Endodermal cell (in vitro differentiated cells): Measurements from ENCODE around the gene SRD5A2. TPM values are rescaled to one million over a fixed set of nuclear protein-coding genes. Genes with fewer than 3 reads are reported as not detected.

ENCODE experiments used
- DNase-seq: peaks from one replicate; pipeline ENCODE4 v3.0.0-alpha.2; 2017
- H3K27ac ChIP-seq: 2 replicates; pipeline ENCODE4 v1.5.1; 2013; ENCODE audit warnings: mild to moderate bottlenecking, low read depth, low read length, moderate library complexity
- H3K27me3 ChIP-seq: 2 replicates; pipeline ENCODE4 v1.6.1; 2013; ENCODE audit warnings: mild to moderate bottlenecking, low read length, moderate library complexity; ENCODE audit not compliant: insufficient read depth, control insufficient read depth, poor library complexity, severe bottlenecking
- H3K36me3 ChIP-seq: 2 replicates; pipeline ENCODE4 v1.7.0; 2013; ENCODE audit warnings: mild to moderate bottlenecking, low read length, moderate library complexity; ENCODE audit not compliant: control insufficient read depth, insufficient read depth
- H3K4me1 ChIP-seq: one replicate; pipeline ENCODE4 v1.7.0; 2013; ENCODE audit warnings: low read length; ENCODE audit not compliant: control insufficient read depth, insufficient read depth
- H3K4me3 ChIP-seq: 2 replicates; pipeline ENCODE4 v1.5.1; 2013; ENCODE audit warnings: mild to moderate bottlenecking, low read length, moderate library complexity
- H3K9ac ChIP-seq: 2 replicates; pipeline ENCODE4 v1.6.1; 2013; ENCODE audit warnings: mild to moderate bottlenecking, low read length, moderate library complexity; ENCODE audit not compliant: poor library complexity, severe bottlenecking; ENCODE audit errors: extremely low read depth
- H3K9me3 ChIP-seq: 2 replicates; pipeline ENCODE4 v1.6.1; 2013; ENCODE audit warnings: mild to moderate bottlenecking, low read length, moderate library complexity; ENCODE audit not compliant: control insufficient read depth
- H3K27ac Mint-ChIP-seq: 2 replicates; pipeline ENCODE4 v1.8.0; 2020; ENCODE audit warnings: mixed read lengths
- H3K27me3 Mint-ChIP-seq: 2 replicates; pipeline ENCODE4 v1.8.0; 2021; ENCODE audit warnings: mild to moderate bottlenecking, mixed read lengths; ENCODE audit not compliant: insufficient read depth
- H3K36me3 Mint-ChIP-seq: 2 replicates; pipeline ENCODE4 v1.8.0; 2020; ENCODE audit warnings: low read depth, mixed read lengths
- H3K4me1 Mint-ChIP-seq: 2 replicates; pipeline ENCODE4 v1.8.0; 2020; ENCODE audit warnings: mixed read lengths
- H3K4me3 Mint-ChIP-seq: 2 replicates; pipeline ENCODE4 v1.8.0; 2020; ENCODE audit warnings: mild to moderate bottlenecking, moderate library complexity, mixed read lengths
- H3K9me3 Mint-ChIP-seq: 2 replicates; pipeline ENCODE4 v1.8.0; 2020; ENCODE audit warnings: mild to moderate bottlenecking, mixed read lengths
- CTCF ChIP-seq: fragments of 200-600 bp; sonication (generic); conservative IDR thresholded peaks from 2 replicates; pipeline ENCODE4 v1.5.0; 2021; ENCODE audit warnings: antibody characterized with exemption, mild to moderate bottlenecking
- WGBS, 2 experiments: methylation state at CpG; one replicate each; pipeline versions ENCODE4 v1.1.5 to v1.1.7; 2013; ENCODE audit warnings: missing lambda C conversion rate in 2 of 2, mixed read lengths in 1 of 2; ENCODE audit not compliant: insufficient coverage in 1 of 2, insufficient read length in 1 of 2; 5-methylcytosine and 5-hydroxymethylcytosine counted together
- total RNA-seq, 2 donors: library from RNA; stranded (reverse); fragmentation: NEBNext Ultra II Directional in 1 of 2; extraction: Animal tissue kit (Norgen Biotek cat#: 25700) in 1 of 2; gene quantifications; 2 replicates in 1 of 2; 3 replicates in 1 of 2; pipeline ENCODE4 v1.2.1, GENCODE V29; 2021

SRD5A2 gene
- total RNA-seq, 2 donors from 2014 or later = 0.07 TPM; not detected in 1

GRCh38 chr2:31517442-31518203 lies 63.1 kb downstream of the SRD5A2 start:
- Mint-ChIP-seq H3K27ac (no peak overlapping the region), H3K4me3 (no peak overlapping the region)
- H3K9me3 ChIP-seq = no peaks in the 10 kb centered on the region

GRCh38 chr2:31515586-31515985 lies 65.2 kb downstream of the SRD5A2 start:
- peaks cover 5% of the 10 kb centered on the region for H3K9me3 Mint-ChIP-seq
- TF ChIP-seq CTCF = no peak
- no peak overlapping the region for H3K4me3 ChIP-seq
- no peak overlapping the region for H3K9ac ChIP-seq
- no peaks in the 10 kb centered on the region for H3K36me3 Mint-ChIP-seq
- no peaks in the 10 kb centered on the region for H3K4me1 ChIP-seq
- H3K9me3 ChIP-seq = no peaks in the 10 kb centered on the region
- peaks cover 13% of the 10 kb centered on the region for H3K27me3 Mint-ChIP-seq
- no peaks in the 10 kb centered on the region for H3K4me1 Mint-ChIP-seq
- no peaks in the 10 kb centered on the region for H3K36me3 ChIP-seq
- no peak for DNase-seq
- no peak overlapping the region for H3K4me3 Mint-ChIP-seq
- no peak overlapping the region for H3K27ac Mint-ChIP-seq
- H3K27me3 ChIP-seq = no peaks in the 10 kb centered on the region
- no peak overlapping the region for H3K27ac ChIP-seq
- WGBS, 2 experiments = 87 to 92% methylated on average over 5 of the region's 5 CpGs

More at GRCh38 chr2:31517442-31518203, 63.1 kb downstream of the SRD5A2 start:
- Histone ChIP-seq H3K4me1 (no peaks in the 10 kb centered on the region), H3K9ac (no peak overlapping the region), H3K4me3 (no peak overlapping the region), H3K27ac (no peak overlapping the region), H3K36me3 (no peaks in the 10 kb centered on the region), H3K27me3 (no peaks in the 10 kb centered on the region)
- WGBS, 2 experiments = 87 to 90% methylated on average over 4 to 7 of the region's 7 CpGs
- Mint-ChIP-seq H3K9me3 (peaks cover 5% of the 10 kb centered on the region), H3K27me3 (peaks cover 13% of the 10 kb centered on the region), H3K36me3 (no peaks in the 10 kb centered on the region), H3K4me1 (no peaks in the 10 kb centered on the region)
- no peak for DNase-seq
- no peak for TF ChIP-seq CTCF

GRCh38 chr2:31513553-31513952 lies 67.2 kb downstream of the SRD5A2 start:
- H3K27ac Mint-ChIP-seq = no peak overlapping the region
- no peaks in the 10 kb centered on the region for H3K27me3 ChIP-seq
- no peak for DNase-seq

More at GRCh38 chr2:31513553-31513952, 67.2 kb downstream of the SRD5A2 start:
- no peak overlapping the region for H3K9ac ChIP-seq
- Mint-ChIP-seq H3K9me3 (no peaks in the 10 kb centered on the region), H3K27me3 (peaks cover 7% of the 10 kb centered on the region), H3K4me1 (no peaks in the 10 kb centered on the region), H3K36me3 (no peaks in the 10 kb centered on the region), H3K4me3 (no peak overlapping the region)
- H3K27ac ChIP-seq = no peak overlapping the region
- no peaks in the 10 kb centered on the region for H3K36me3 ChIP-seq
- 92 to 97% methylated on average over 3 of the region's 3 CpGs for WGBS, 2 experiments
- TF ChIP-seq CTCF = no peak
- no peaks in the 10 kb centered on the region for H3K4me1 ChIP-seq
- H3K4me3 ChIP-seq = no peak overlapping the region
- H3K9me3 ChIP-seq = no peaks in the 10 kb centered on the region
